Peyer's patch (tissue), 4 donors: Measurements from ENCODE around the gene STRIP1. TPM values are rescaled to one million over a fixed set of nuclear protein-coding genes. Genes with fewer than 3 reads are reported as not detected.

Experiments used
- DNase-seq, 3 donors: peaks; one replicate each; pipeline ENCODE4 v3.0.0-alpha.2; 2017 to 2019
- H3K27ac ChIP-seq, 4 donors: fragments of 200-600 bp; sonication (generic); one replicate each; pipeline ENCODE4 v1.5.1; 2016 to 2019
- H3K27me3 ChIP-seq, 2 donors: fragments of 200-600 bp; sonication (generic); one replicate each; pipeline ENCODE4 v1.5.1; 2019
- H3K36me3 ChIP-seq, 3 donors: fragments of 200-600 bp; sonication (generic); one replicate each; pipeline ENCODE4 v1.5.1; 2016 to 2019
- H3K4me1 ChIP-seq, 4 donors: fragments of 200-600 bp; sonication (generic); one replicate each; pipeline ENCODE4 v1.5.1; 2016 to 2019
- H3K4me3 ChIP-seq, 4 donors: fragments of 200-600 bp; sonication (generic); 1 replicate in 3 of 4; 2 replicates in 1 of 4; pipeline ENCODE4 v1.5.1; 2016 to 2019; ENCODE audit warnings: mild to moderate bottlenecking in 1 of 4
- H3K9me3 ChIP-seq, 4 donors: fragments of 200-600 bp; sonication (generic); one replicate each; pipeline ENCODE4 v1.5.1; 2016 to 2019; ENCODE audit warnings: mild to moderate bottlenecking in 1 of 4
- POLR2A ChIP-seq, 2 donors: fragments of 450-650 bp; IDR thresholded peaks; one replicate each; pipeline ENCODE4 v1.5.1; 2017; ENCODE audit warnings: antibody characterized with exemption in 2 of 2, mild to moderate bottlenecking in 2 of 2, moderate library complexity in 2 of 2
- total RNA-seq, 4 donors: library from RNA; depleted of rRNA; stranded (reverse); fragments of >200 nt; gene quantifications; one replicate each; pipeline ENCODE4 v1.1.0, GENCODE V29; 2016
- TF ChIP-seq, protein P1 (sequence below), 6 experiments: fragments of 450-650 bp in 4 of 6; fragments of 200-600 bp in 2 of 6; sonication (generic) in 1 of 6; IDR thresholded peaks; one replicate each; pipeline ENCODE4 v1.5.1; 2017 to 2019; ENCODE audit warnings: antibody characterized with exemption in 6 of 6, mild to moderate bottlenecking in 3 of 6, moderate library complexity in 1 of 6

The STRIP1 gene
- total RNA-seq, 4 donors from 2014 or later, result 25.6 to 117 (median 95.1) TPM

DNA sequence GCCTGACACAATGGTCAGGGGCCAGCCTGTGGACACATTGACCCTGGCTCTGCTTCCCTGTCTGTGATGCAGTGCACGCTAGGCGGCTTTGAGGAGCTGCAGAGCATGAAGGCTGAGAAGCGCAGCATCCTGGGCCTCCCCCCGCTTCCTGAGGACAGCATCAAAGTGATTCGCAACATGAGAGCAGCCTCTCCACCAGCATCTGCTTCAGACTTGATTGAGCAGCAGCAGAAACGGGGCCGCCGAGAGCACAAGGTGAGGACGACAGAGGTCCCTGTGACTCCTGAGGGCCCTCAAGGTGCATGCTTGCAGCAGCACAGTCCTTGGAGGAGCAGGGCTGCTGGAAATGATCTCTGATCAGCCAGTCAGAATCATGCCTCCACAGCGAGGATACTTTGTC, 8.6 kb downstream of the STRIP1 start:
- no peaks in the 10 kb centered on the region for H3K27me3 ChIP-seq
- peaks cover 0 to 100% (median 4%) of the 10 kb centered on the region in 3 donors for H3K36me3 ChIP-seq
- H3K9me3 ChIP-seq, result no peaks in the 10 kb centered on the region
- DNase-seq, result no peak
- H3K27ac ChIP-seq, result no peak overlapping the region
- H3K4me1 ChIP-seq, result peaks cover 0 to 12% (median 0%) of the 10 kb centered on the region in 4 donors
- no peak overlapping the region for H3K4me3 ChIP-seq
- TF ChIP-seq, protein P1, sequence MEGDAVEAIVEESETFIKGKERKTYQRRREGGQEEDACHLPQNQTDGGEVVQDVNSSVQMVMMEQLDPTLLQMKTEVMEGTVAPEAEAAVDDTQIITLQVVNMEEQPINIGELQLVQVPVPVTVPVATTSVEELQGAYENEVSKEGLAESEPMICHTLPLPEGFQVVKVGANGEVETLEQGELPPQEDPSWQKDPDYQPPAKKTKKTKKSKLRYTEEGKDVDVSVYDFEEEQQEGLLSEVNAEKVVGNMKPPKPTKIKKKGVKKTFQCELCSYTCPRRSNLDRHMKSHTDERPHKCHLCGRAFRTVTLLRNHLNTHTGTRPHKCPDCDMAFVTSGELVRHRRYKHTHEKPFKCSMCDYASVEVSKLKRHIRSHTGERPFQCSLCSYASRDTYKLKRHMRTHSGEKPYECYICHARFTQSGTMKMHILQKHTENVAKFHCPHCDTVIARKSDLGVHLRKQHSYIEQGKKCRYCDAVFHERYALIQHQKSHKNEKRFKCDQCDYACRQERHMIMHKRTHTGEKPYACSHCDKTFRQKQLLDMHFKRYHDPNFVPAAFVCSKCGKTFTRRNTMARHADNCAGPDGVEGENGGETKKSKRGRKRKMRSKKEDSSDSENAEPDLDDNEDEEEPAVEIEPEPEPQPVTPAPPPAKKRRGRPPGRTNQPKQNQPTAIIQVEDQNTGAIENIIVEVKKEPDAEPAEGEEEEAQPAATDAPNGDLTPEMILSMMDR (IDR thresholded peaks at IDR 0.05), result no peak
- TF ChIP-seq POLR2A (IDR thresholded peaks at IDR 0.05), result no peak

DNA sequence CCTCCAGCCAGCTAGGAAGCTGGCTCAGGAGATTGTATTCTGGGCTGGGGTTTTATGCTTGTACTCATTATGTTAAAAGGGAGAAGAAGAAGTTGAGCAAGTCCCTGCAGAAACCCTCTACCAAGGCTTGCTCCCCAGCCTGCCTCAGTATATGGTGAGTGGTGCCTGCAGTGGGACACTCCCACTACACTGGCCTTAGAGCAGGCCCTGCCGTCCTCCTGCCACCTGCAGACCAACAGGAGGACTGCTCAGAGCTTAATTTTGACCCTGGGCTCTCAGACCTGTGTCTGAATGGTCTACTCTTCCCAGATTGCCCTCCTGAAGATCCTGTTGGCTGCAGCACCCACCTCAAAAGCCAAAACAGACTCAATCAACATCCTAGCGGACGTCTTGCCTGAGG, 13.0 kb downstream of the STRIP1 start:
- Histone ChIP-seq H3K4me3 (no peak overlapping the region), H3K36me3 (peaks cover 0 to 99% (median 3%) of the 10 kb centered on the region in 3 donors), H3K4me1 (peaks cover 0 to 27% (median 3%) of the 10 kb centered on the region in 4 donors), H3K27me3 (no peaks in the 10 kb centered on the region), H3K9me3 (no peaks in the 10 kb centered on the region), H3K27ac (peak overlapping the region in 2 of 4 donors; percentile 61 to 90)
- DNase-seq, result no peak
- TF ChIP-seq, protein P1 (IDR thresholded peaks at IDR 0.05), result peak in 1 of 6 experiments; percentile 10
- TF ChIP-seq POLR2A (IDR thresholded peaks at IDR 0.05), result no peak

DNA sequence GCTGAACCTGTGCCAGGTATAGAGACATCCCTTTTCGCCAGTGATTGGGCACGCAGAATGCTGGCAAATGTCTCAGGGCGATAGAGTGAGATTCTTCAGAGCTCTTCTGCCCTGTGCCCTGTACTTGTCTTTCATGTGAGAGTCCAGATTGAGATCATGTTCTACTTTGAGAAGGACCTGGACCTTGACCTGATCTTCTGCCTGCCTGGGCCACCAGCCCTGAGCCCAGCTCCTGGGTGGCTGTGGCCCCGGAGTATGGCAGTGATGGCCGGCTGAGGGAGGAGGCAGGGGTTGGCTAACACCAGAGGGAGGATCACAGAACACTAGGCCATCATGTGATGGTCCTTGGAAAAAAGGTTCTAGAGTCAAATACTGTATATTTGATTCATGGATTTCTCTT, 13.8 kb downstream of the STRIP1 start:
- H3K9me3 ChIP-seq, result no peaks in the 10 kb centered on the region
- DNase-seq, result peak in 2 of 3 donors; percentile 59 to 68
- no peaks in the 10 kb centered on the region for H3K27me3 ChIP-seq
- H3K27ac ChIP-seq, result peak overlapping the region in 3 of 4 donors; percentile 18 to 90 (median 61)
- peaks cover 0 to 27% (median 3%) of the 10 kb centered on the region in 4 donors for H3K4me1 ChIP-seq
- H3K4me3 ChIP-seq, result no peak overlapping the region
- H3K36me3 ChIP-seq, result peaks cover 0 to 99% (median 0%) of the 10 kb centered on the region in 3 donors
- no peak for TF ChIP-seq POLR2A (IDR thresholded peaks at IDR 0.05)
- TF ChIP-seq, protein P1 (IDR thresholded peaks at IDR 0.05), result no peak

DNA sequence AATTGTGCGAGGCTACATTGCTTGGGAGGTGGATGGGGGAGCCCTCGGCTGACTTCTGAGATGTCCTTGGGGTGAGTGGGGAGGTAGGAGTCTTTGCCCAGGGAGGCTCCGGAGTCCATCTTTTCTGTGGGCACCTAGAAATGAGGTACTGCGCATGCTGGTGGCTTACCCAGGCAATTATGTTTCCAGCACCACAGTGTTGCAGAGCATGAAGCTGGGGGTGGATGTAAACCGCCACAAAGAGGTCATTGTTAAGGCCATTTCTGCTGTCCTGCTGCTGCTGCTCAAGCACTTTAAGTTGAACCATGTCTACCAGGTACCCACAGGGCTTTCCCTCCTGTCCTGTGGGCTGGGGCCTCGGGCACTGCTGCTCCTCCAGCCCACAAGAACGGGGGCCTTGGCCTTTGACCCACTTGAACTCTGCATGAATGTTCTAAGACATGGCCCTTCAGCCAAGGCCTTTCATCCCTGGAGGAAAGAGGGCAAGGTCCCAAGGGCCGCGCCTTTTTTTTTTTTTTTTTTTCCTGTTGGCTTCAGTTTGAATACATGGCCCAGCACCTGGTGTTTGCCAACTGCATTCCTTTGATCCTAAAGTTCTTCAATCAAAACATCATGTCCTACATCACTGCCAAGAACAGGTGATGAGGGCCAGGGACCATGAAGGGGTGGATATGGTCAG, 14.6 kb downstream of the STRIP1 start:
- Histone ChIP-seq H3K27ac (peak overlapping the region in 3 of 4 donors; percentile 18 to 90 (median 61)), H3K4me3 (no peak overlapping the region), H3K9me3 (no peaks in the 10 kb centered on the region), H3K27me3 (no peaks in the 10 kb centered on the region), H3K36me3 (peaks cover 0 to 98% (median 0%) of the 10 kb centered on the region in 3 donors), H3K4me1 (peaks cover 0 to 27% (median 3%) of the 10 kb centered on the region in 4 donors)
- peak in 2 of 3 donors; percentile 80 to 82 for DNase-seq
- TF ChIP-seq, protein P1 (IDR thresholded peaks at IDR 0.05), result no peak
- no peak for TF ChIP-seq POLR2A (IDR thresholded peaks at IDR 0.05)

DNA sequence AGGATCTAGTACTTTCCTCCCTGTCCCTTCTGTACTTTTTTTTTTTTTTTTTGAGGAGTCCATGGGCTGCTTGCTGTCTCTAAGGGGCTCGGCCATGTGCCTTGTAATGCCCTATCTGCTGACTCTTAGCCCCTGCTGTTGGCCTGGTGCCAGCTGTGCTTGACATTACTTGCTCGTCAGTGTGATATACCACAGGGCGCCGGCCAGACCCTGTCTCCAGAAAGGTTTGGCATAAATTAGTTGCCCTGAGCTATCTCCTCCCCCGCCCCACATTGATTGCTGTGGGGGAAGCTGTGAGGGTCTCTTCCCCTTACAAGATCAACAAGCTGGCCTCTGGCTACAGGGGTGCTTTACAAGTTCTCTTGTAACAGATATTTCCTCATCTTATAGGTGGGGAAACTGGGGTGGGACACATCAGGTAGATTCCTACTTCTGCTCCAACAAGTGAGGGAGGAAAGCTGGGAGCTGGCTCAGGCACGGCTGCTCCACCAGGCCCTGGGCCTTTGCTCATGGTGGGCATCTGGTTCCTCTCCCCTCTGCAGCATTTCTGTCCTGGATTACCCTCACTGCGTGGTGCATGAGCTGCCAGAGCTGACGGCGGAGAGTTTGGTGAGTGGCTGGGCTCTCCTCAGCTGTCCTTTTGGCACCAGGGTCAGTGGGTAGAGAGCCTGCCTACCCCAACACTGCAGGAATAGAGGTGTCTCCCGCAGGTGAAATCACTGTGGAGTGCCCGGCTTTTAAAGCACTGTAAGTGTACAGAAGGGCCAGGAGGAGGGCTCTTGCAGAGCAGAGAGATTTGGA, 15.6 kb downstream of the STRIP1 start:
- Histone ChIP-seq H3K4me3 (no peak overlapping the region), H3K27me3 (no peaks in the 10 kb centered on the region), H3K27ac (peak overlapping the region in 3 of 4 donors; percentile 3 to 82 (median 54)), H3K4me1 (peaks cover 0 to 32% (median 3%) of the 10 kb centered on the region in 4 donors), H3K36me3 (peaks cover 0 to 98% (median 0%) of the 10 kb centered on the region in 3 donors), H3K9me3 (no peaks in the 10 kb centered on the region)
- DNase-seq, result no peak
- TF ChIP-seq, protein P1 (IDR thresholded peaks at IDR 0.05), result no peak
- TF ChIP-seq POLR2A (IDR thresholded peaks at IDR 0.05), result no peak
